ENCODE measurements around the gene NRXN2. TPM values are rescaled to one million over a fixed set of nuclear protein-coding genes. Genes with fewer than 3 reads are reported as not detected.
A peak's percentile ranks its signal among the peaks of the same experiment; 100 is the strongest.

NRXN2 gene
- total RNA-seq, 1 donor from 2014 or later: 8.5 TPM

- no peak for DNase-seq
Measured at GRCh38 chr11:64649291-64649697, 73.7 kb downstream of the NRXN2 start.

GRCh38 chr11:64648551-64648950, 74.4 kb downstream of the NRXN2 start:
- DNase-seq: no peak

- no peak for DNase-seq
Measured at GRCh38 chr11:64647019-64647779, 75.8 kb downstream of the NRXN2 start.

GRCh38 chr11:64644647-64645275, 78.2 kb downstream of the NRXN2 start:
- no peak for DNase-seq

GRCh38 chr11:64643920-64644646, 78.9 kb downstream of the NRXN2 start:
- no peak for DNase-seq

- DNase-seq: peak; percentile 11
Measured at GRCh38 chr11:64643256-64643881, 79.6 kb downstream of the NRXN2 start.

GRCh38 chr11:64642871-64643255, 80.1 kb downstream of the NRXN2 start:
- DNase-seq: no peak

- no peak for DNase-seq
Measured at GRCh38 chr11:64642418-64642735, 80.6 kb downstream of the NRXN2 start.

GRCh38 chr11:64641596-64642417, 81.2 kb downstream of the NRXN2 start:
- DNase-seq: no peak

GRCh38 chr11:64639885-64640284, 83.1 kb downstream of the NRXN2 start:
- DNase-seq: no peak

- no peak for DNase-seq
Measured at GRCh38 chr11:64638829-64639228, 84.2 kb downstream of the NRXN2 start.

- no peak for DNase-seq
Measured at GRCh38 chr11:64638018-64638665, 84.9 kb downstream of the NRXN2 start.

- DNase-seq: no peak
Measured at GRCh38 chr11:64637334-64638017, 85.5 kb downstream of the NRXN2 start.

GRCh38 chr11:64633555-64634159, 89.3 kb downstream of the NRXN2 start:
- DNase-seq: no peak

- DNase-seq: no peak
Measured at GRCh38 chr11:64632654-64633053, 90.3 kb downstream of the NRXN2 start.

- DNase-seq: no peak
Measured at GRCh38 chr11:64632237-64632636, 90.8 kb downstream of the NRXN2 start.

- no peak for DNase-seq
Measured at GRCh38 chr11:64631675-64632074, 91.3 kb downstream of the NRXN2 start.

- DNase-seq: no peak
Measured at GRCh38 chr11:64629796-64630562, 93.0 kb downstream of the NRXN2 start.

GRCh38 chr11:64629103-64629502, 93.9 kb downstream of the NRXN2 start:
- no peak for DNase-seq

- no peak for DNase-seq
Measured at GRCh38 chr11:64628596-64628995, 94.4 kb downstream of the NRXN2 start.

Measured in skin of body (tissue), 2 donors.